GM11168 (cell line): ENCODE measurements around the gene GRIK3.

ENCODE experiments used
- in situ Hi-C: fragments of 300-500 bp; cut with MboI; formaldehyde crosslinking; loops from one replicate; pipeline ENCODE4 v1.12.0; 2022; ENCODE audit warnings: low sequenced_read_pairs; ENCODE audit not compliant: unreplicated experiment

GRIK3 gene

GRCh38 chr1:36805979-36806640, 228.2 kb downstream of the GRIK3 start:
- in situ Hi-C loops: no loop called here

- in situ Hi-C loops: no loop called here
These were observed 229.5 kb downstream of the GRIK3 start for GRCh38 chr1:36804669-36805314.

GRCh38 chr1:36803868-36804570, 230.3 kb downstream of the GRIK3 start:
- in situ Hi-C loops: no loop called here

DNA sequence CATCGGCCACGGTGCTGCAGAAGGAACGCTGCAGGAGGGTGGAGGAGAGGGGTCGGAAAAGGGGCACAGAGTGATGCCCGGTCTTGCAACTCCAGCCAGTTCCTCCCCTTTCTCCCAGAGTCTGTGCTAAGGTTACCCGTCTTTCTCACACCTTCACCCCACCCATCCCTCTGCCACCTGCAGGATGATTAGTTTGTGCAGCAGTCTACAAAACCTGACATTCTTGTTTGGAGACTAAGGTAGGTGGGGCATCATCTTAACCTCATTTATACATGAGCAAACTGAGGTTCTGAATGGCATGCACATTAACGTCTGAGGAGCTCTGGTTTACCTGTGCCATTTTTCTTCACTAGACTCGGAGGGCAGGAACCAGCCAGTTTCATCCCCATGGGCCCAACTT, 232.3 kb downstream of the GRIK3 start:
- in situ Hi-C loops: no loop called here

GRCh38 chr1:36797761-36798160, 236.6 kb downstream of the GRIK3 start:
- in situ Hi-C loops: no loop called here

- in situ Hi-C loops: no loop called here
These were observed 237.6 kb downstream of the GRIK3 start for GRCh38 chr1:36796733-36797132.

GRCh38 chr1:36796106-36796590, 238.2 kb downstream of the GRIK3 start:
- in situ Hi-C loops: no loop called here

GRCh38 chr1:36794460-36794859, 239.9 kb downstream of the GRIK3 start:
- in situ Hi-C loops: no loop called here

GRCh38 chr1:36793452-36793851, 240.9 kb downstream of the GRIK3 start:
- in situ Hi-C loops: no loop called here

GRCh38 chr1:36792292-36792691, 242.0 kb downstream of the GRIK3 start:
- in situ Hi-C loops: no loop called here

DNA sequence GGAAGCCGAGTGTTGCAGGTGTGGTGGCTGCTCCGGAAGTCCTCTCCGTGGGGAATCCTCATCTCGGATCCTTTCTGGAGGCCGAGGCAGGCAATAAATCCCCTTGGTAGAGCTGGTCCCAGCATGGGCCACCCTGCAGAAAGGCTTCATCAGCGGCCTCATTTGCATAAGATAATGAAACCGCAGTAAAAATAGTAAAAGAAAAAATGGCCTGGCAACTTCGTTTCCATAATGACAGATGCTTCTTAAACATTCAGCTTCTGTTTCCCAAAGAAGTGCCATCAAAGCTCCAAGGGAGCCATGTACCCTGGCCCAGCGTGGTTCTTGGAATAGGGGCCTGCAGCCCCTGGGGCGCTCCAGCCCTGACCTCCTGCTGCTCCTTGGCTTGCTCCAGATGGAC, 244.1 kb downstream of the GRIK3 start:
- in situ Hi-C loops: no loop called here

GRCh38 chr1:36789535-36789934, 244.8 kb downstream of the GRIK3 start:
- in situ Hi-C loops: no loop called here

DNA sequence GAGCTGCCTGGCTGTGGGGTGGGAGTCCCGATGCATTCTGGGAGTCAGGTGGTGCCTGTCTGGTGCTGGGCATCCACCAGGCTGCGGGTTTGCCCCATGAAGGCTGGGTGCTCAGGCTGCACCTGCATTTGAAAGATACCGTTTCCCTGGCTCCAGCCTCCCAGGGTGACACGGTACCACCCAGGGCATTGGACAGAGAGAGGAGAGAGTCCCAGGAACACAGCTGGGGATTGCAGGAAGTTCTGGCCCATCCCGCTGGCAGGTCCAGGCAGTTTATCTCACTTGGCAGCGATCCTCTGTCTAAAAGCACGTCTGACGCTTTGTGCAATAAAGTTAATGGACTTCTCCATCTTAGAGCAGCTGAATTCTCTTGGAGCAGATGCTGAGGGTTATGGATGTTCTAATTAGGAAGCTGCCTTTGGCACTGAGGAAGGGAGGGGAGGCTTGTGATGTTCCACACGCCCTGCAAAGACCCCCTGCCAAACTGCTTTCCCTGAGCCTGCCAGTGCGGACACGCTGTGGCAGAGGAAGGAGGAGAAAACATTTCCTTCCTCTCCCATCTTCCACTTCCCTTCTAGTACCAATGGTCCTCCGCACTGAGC, 246.9 kb downstream of the GRIK3 start:
- in situ Hi-C loops: no loop called here

- in situ Hi-C loops: no loop called here
These were observed 247.9 kb downstream of the GRIK3 start for GRCh38 chr1:36786425-36786824.

DNA sequence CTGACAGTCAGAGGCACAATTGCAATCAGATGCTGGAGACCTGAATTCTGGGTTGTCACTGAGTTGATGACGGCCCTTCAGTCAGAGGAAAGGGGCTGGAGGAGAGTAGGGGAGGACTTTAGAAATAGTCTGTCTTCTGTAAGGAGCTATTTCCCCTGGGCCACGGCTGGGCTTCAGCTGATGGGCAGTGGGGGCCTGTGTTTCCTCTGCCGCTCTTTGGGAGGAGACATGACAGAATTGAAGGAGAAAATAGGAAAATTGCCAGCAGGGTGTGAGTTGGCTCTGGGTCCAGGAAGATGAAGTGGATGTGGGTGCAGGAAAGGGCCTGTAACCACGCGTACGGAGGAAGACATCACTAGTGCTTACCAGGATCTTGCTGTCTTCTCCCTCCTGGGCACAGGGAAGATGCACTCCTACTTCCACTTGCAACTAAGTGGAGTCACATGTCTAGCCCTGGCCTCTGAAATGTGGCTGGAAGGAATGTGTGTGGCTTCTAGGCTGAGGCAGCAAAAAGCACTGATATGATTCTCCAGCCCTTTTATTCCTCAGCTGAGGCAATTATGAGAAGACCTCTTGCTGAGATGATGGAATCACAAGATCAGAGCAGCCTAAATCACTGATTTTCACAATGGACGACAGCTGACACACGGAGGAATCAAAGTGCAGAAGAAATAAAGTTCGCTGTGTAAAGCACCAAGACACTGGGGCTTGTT, 250.0 kb downstream of the GRIK3 start:
- in situ Hi-C loops: no loop called here

- in situ Hi-C loops: no loop called here
These were observed 250.8 kb downstream of the GRIK3 start for GRCh38 chr1:36783475-36783874.

DNA sequence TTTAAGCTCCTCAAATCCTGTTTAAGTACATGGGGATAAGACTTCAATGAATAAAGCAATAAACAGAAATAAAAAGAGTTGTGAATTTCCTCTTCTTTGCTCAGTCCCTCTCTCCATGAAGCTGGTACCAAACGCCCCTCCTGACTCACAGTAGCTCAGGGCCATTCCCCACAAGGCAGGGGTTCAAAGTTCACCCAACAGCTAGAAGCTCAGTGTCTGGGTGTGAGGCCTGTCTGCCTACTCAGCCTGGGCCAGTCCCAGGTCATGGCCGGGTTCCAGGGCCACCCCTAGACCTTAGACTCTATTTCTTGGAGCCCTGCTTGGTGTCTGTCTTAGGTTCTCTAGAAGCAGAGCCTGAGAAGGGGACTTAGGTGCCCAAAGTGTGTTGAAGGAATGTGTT, 251.5 kb downstream of the GRIK3 start:
- in situ Hi-C loops: no loop called here

DNA sequence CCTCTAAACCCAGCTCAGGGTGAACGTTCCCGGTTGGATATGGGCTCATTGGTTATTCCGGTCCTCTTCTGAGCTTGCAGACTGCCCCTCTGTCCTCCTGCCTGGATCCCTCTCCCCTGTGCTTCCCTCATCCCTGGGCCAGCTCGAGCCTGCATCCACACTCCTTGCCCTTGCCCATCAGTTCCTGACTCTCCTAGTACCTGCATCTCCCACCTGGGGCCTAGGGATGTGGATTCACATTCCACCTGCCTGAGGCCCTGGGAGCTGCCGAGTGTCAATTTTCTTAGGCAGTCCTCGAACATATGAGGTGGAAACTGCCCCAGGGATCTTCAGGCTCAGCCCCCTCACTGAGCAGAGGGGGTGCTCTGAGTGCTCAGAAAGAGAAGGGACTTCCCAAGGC, 252.2 kb downstream of the GRIK3 start:
- in situ Hi-C loops: no loop called here

- in situ Hi-C loops: no loop called here
These were observed 253.2 kb downstream of the GRIK3 start for GRCh38 chr1:36781098-36781497.

DNA sequence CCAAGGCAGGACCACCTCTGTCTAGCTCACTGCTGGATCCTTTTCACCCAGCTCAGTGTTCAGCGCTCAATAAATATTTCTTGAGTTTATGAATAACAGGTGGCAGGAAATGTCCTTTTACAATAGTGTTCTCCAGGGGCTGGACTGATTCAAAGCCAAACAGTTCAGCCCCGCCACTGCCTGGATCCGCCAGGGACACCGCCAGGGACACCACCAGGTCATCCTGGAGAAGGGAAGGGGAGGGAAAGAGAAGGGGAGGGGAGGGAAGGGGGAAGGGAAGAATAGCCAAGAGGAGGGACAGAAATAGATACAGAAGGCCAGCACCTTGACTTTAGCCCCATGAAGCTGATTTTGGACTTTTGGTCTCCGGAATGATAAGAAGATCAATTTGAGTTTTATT, 255.6 kb downstream of the GRIK3 start:
- in situ Hi-C loops: no loop called here
